ENCODE measurements around the gene PFKP.

Gene PFKP

GRCh38 chr10:3067859-3068179 lies 471 bp downstream of the PFKP start:
- H3K27ac ChIP-seq: peak overlapping the region; percentile 76
- DNase-seq (ENCODE audit: low spot score): no peak
- no peak for TF ChIP-seq CTCF (conservative IDR thresholded peaks at IDR 0.05; ENCODE audit: low read depth)
- ChIA-PET CTCF (interaction anchor here (0.7 kb wide), 1 partner anchor 155 kb away, joined by 3 read pairs; no protein-coding TSS in a partner anchor), POLR2A (ENCODE audit: low non-redundant PET) (interaction anchor here (0.7 kb wide), 1 partner anchor 40 kb away, joined by 3 read pairs; no protein-coding TSS in a partner anchor)

GRCh38 chr10:3068201-3068967 lies 1.0 kb downstream of the PFKP start:
- ChIA-PET POLR2A (ENCODE audit: low non-redundant PET) (interaction anchor here (0.7 kb wide), 1 partner anchor 39 kb away, joined by 3 read pairs; no protein-coding TSS in a partner anchor), CTCF (interaction anchor here (0.7 kb wide), 2 partner anchors 61 to 155 kb away, joined by 3 to 4 read pairs; no protein-coding TSS in a partner anchor)
- DNase-seq (ENCODE audit: low spot score): peak; percentile 26
- H3K27ac ChIP-seq: peak overlapping the region; percentile 76
- no peak; the same call in 1 of the 2 replicates for TF ChIP-seq CTCF (conservative IDR thresholded peaks at IDR 0.05; ENCODE audit: low read depth)

- ChIA-PET CTCF (interaction anchor here (0.7 kb wide), 1 partner anchor 60 kb away, joined by 4 read pairs; no protein-coding TSS in a partner anchor), POLR2A (ENCODE audit: low non-redundant PET) (no interaction called here)
- peak; percentile 10; the same call in 1 of the 2 replicates for TF ChIP-seq CTCF (conservative IDR thresholded peaks at IDR 0.05; ENCODE audit: low read depth)
- DNase-seq (ENCODE audit: low spot score): no peak
- peak overlapping the region; percentile 76 for H3K27ac ChIP-seq
These were observed 1.8 kb downstream of the PFKP start for GRCh38 chr10:3068968-3069737.

- TF ChIP-seq CTCF (conservative IDR thresholded peaks at IDR 0.05; ENCODE audit: low read depth): no peak
- peak overlapping the region; percentile 76 for H3K27ac ChIP-seq
- CTCF ChIA-PET: no interaction called here
- DNase-seq (ENCODE audit: low spot score): no peak
- POLR2A ChIA-PET (ENCODE audit: low non-redundant PET): no interaction called here
These were observed 2.5 kb downstream of the PFKP start for GRCh38 chr10:3069876-3070275.

GRCh38 chr10:3071405-3072198 lies 4.3 kb downstream of the PFKP start:
- ChIA-PET CTCF (no interaction called here), POLR2A (ENCODE audit: low non-redundant PET) (no interaction called here)
- H3K27ac ChIP-seq: peak overlapping the region; percentile 34
- TF ChIP-seq CTCF (conservative IDR thresholded peaks at IDR 0.05; ENCODE audit: low read depth): no peak
- DNase-seq (ENCODE audit: low spot score): peak; percentile 62

Measured in RWPE1 (cell line).